HL-60 (cell line): ENCODE data around the gene MFF.
A peak's percentile ranks its signal among the peaks of the same experiment; 100 is the strongest.

ENCODE experiments used
- DNase-seq, 2 experiments: peaks; one replicate each; pipeline ENCODE4 v3.0.0-alpha.2; 2010 to 2020; ENCODE audit warnings: low read depth in 1 of 2, low spot score in 1 of 2
- H3K27ac ChIP-seq: fragments of 250-450 bp; sonication (Bioruptor Pico); replicated peaks from 2 replicates; pipeline ENCODE4 v1.5.1; 2020; ENCODE audit warnings: mild to moderate bottlenecking, moderate library complexity
- H3K27me3 ChIP-seq: fragments of 250-450 bp; sonication (Bioruptor Pico); 2 replicates; pipeline ENCODE4 v1.5.1; 2021; ENCODE audit warnings: mild to moderate bottlenecking, moderate library complexity; ENCODE audit not compliant: insufficient read depth, poor library complexity, severe bottlenecking
- H3K4me3 ChIP-seq: replicated peaks from 2 replicates; pipeline ENCODE4 v1.5.1; 2011; ENCODE audit warnings: mild to moderate bottlenecking, control low read depth, low read length; ENCODE audit not compliant: insufficient read depth
- GABPA ChIP-seq: IDR thresholded peaks from 2 replicates; pipeline ENCODE4 v1.6.1; 2012; ENCODE audit warnings: low read depth
- POLR2AphosphoS5 ChIP-seq: IDR thresholded peaks from 2 replicates; pipeline ENCODE4 v1.6.1; 2012; ENCODE audit warnings: low read depth
- REST ChIP-seq: IDR thresholded peaks from 2 replicates; pipeline ENCODE4 v1.6.1; 2012; ENCODE audit warnings: low read depth; ENCODE audit not compliant: insufficient replicate concordance
- SPI1 ChIP-seq: IDR thresholded peaks from 2 replicates; pipeline ENCODE4 v1.6.1; 2012; ENCODE audit warnings: low read depth, mild to moderate bottlenecking, borderline replicate concordance
- TF ChIP-seq, protein P1 (sequence below): IDR thresholded peaks from one replicate; pipeline ENCODE4 v1.5.1; 2011; ENCODE audit warnings: low read length, control low read depth, inconsistent platforms; ENCODE audit not compliant: insufficient read depth

MFF gene

GRCh38 chr2:227325839-227326195 is 766 bp downstream of the MFF start:
- no peak for TF ChIP-seq POLR2AphosphoS5
- TF ChIP-seq, protein P1, sequence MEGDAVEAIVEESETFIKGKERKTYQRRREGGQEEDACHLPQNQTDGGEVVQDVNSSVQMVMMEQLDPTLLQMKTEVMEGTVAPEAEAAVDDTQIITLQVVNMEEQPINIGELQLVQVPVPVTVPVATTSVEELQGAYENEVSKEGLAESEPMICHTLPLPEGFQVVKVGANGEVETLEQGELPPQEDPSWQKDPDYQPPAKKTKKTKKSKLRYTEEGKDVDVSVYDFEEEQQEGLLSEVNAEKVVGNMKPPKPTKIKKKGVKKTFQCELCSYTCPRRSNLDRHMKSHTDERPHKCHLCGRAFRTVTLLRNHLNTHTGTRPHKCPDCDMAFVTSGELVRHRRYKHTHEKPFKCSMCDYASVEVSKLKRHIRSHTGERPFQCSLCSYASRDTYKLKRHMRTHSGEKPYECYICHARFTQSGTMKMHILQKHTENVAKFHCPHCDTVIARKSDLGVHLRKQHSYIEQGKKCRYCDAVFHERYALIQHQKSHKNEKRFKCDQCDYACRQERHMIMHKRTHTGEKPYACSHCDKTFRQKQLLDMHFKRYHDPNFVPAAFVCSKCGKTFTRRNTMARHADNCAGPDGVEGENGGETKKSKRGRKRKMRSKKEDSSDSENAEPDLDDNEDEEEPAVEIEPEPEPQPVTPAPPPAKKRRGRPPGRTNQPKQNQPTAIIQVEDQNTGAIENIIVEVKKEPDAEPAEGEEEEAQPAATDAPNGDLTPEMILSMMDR: no peak
- TF ChIP-seq SPI1: no peak
- no peak for TF ChIP-seq REST
- no peak for TF ChIP-seq GABPA
- peak; percentile 20 to 24 for DNase-seq
- peak overlapping the region; percentile 96 for H3K4me3 ChIP-seq
- no peaks in the 10 kb centered on the region for H3K27me3 ChIP-seq
- peak overlapping the region; percentile 88 for H3K27ac ChIP-seq

DNA sequence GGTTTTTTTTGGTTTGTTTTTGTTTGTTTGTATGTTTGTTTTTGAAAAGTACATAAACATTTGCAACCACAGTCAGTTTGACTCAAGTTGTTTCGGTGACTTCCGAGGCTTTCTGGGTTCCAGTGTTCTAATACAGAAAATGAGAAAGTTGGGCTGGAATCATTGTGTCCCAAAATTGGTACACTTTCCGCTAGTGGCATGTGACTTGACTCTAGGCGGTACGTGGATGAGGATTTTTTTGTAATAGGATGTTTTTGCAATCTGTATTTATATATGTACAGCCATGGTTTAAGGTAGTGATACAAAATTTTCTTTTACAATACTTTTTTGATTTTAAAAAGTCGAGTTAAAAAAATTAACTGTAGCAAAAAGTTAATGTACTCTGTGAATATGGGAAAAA is 1.7 kb downstream of the MFF start:
- Histone ChIP-seq H3K27ac (no peak overlapping the region), H3K4me3 (no peak overlapping the region), H3K27me3 (no peaks in the 10 kb centered on the region)
- TF ChIP-seq SPI1 (no peak), POLR2AphosphoS5 (no peak), GABPA (no peak), REST (no peak)
- TF ChIP-seq, protein P1: no peak
- no peak for DNase-seq

- DNase-seq: no peak
- TF ChIP-seq POLR2AphosphoS5 (no peak), REST (no peak), SPI1 (no peak), GABPA (no peak)
- TF ChIP-seq, protein P1: no peak
- Histone ChIP-seq H3K27me3 (no peaks in the 10 kb centered on the region), H3K4me3 (no peak overlapping the region), H3K27ac (no peak overlapping the region)
Measured at GRCh38 chr2:227335713-227336112, 10.7 kb downstream of the MFF start.
